Smooth muscle cell (in vitro differentiated cells): Measurements from ENCODE around the gene PRR29. TPM values are rescaled to one million over a fixed set of nuclear protein-coding genes. Genes with fewer than 3 reads are reported as not detected.

Experiments
- DNase-seq: peaks from one replicate; lab custom pipeline; 2025; ENCODE audit not compliant: unreplicated experiment; lab: John Stamatoyannopoulos, UW
- H2AFZ ChIP-seq: fragments of 200-600 bp; sonication (generic); 2 replicates; pipeline ENCODE4 v1.6.0; 2016; ENCODE audit warnings: antibody characterized with exemption, low read depth, mild to moderate bottlenecking
- H3F3A ChIP-seq: fragments of 200-600 bp; sonication (generic); 2 replicates; pipeline ENCODE4 v1.6.0; 2017; ENCODE audit warnings: antibody characterized with exemption, low read depth
- H3K27ac ChIP-seq: fragments of 200-600 bp; sonication (generic); 2 replicates; pipeline ENCODE4 v1.5.1; 2016; ENCODE audit warnings: low read depth, mild to moderate bottlenecking
- H3K27me3 ChIP-seq: fragments of 200-600 bp; sonication (generic); 2 replicates; pipeline ENCODE4 v1.6.1; 2016; ENCODE audit warnings: low read depth, mild to moderate bottlenecking
- H3K36me3 ChIP-seq: fragments of 200-600 bp; sonication (generic); 2 replicates; pipeline ENCODE4 v1.5.1; 2016; ENCODE audit warnings: low read depth
- H3K4me1 ChIP-seq: fragments of 200-600 bp; sonication (generic); 2 replicates; pipeline ENCODE4 v1.5.1; 2016; ENCODE audit warnings: low read depth
- H3K4me2 ChIP-seq: fragments of 200-600 bp; sonication (generic); 2 replicates; pipeline ENCODE4 v1.6.0; 2016; ENCODE audit warnings: mild to moderate bottlenecking
- H3K4me3 ChIP-seq: fragments of 200-600 bp; sonication (generic); 2 replicates; pipeline ENCODE4 v1.5.1; 2016; ENCODE audit warnings: mild to moderate bottlenecking
- H3K79me2 ChIP-seq: fragments of 200-600 bp; sonication (generic); 2 replicates; pipeline ENCODE4 v1.6.0; 2016; ENCODE audit warnings: low read depth, mild to moderate bottlenecking
- H3K9ac ChIP-seq: fragments of 200-600 bp; sonication (generic); 2 replicates; pipeline ENCODE4 v1.6.0; 2016; ENCODE audit warnings: low read depth
- H3K9me3 ChIP-seq: fragments of 200-600 bp; sonication (generic); replicated peaks from 2 replicates; pipeline ENCODE4 v1.5.1; 2016; ENCODE audit warnings: low read depth
- H4K20me1 ChIP-seq: fragments of 200-600 bp; sonication (generic); 2 replicates; pipeline ENCODE4 v1.6.0; 2016; ENCODE audit warnings: low read depth
- CTCF ChIP-seq: fragments of 200-600 bp; sonication (generic); IDR thresholded peaks from 2 replicates; pipeline ENCODE4 v1.5.1; 2017; ENCODE audit warnings: borderline replicate concordance, mild to moderate bottlenecking, antibody characterized with exemption; ENCODE audit not compliant: insufficient read depth, poor library complexity, severe bottlenecking
- WGBS: methylation state at CpG from one replicate; pipeline ENCODE4 v1.1.7; 2016; ENCODE audit warnings: low lambda C conversion rate; 5-methylcytosine and 5-hydroxymethylcytosine counted together
- polyA plus RNA-seq: library from polyadenylated mRNA; unstranded; fragments of >200 nt; fragmentation: Nextera tagmentation; extraction: Ambion mirVana; gene quantifications from 2 replicates; pipeline ENCODE4 v1.2.1, GENCODE V29; 2016
- total RNA-seq: library from RNA; depleted of rRNA; stranded (reverse); fragments of >200 nt; gene quantifications from 2 replicates; pipeline ENCODE4 v1.2.3, GENCODE V29; 2014

Gene PRR29
- total and polyA plus RNA-seq, 2 experiments from 2014 or later, result 0.58 TPM; not detected in 1

- Histone ChIP-seq H3K9me3 (no peaks in the 10 kb centered on the region), H3K4me1 (no peaks in the 10 kb centered on the region), H3F3A (no peaks in the 10 kb centered on the region), H2AFZ (no peak overlapping the region), H3K9ac (no peak overlapping the region), H3K4me2 (peak overlapping the region; percentile 68), H3K79me2 (no peaks in the 10 kb centered on the region), H4K20me1 (no peaks in the 10 kb centered on the region), H3K36me3 (no peaks in the 10 kb centered on the region), H3K4me3 (no peak overlapping the region), H3K27me3 (peaks cover 3% of the 10 kb centered on the region), H3K27ac (no peak overlapping the region)
- DNase-seq, result peak; percentile 7
- peak; percentile 92 for TF ChIP-seq CTCF
- 13% methylated on average over 21 of the region's 21 CpGs for WGBS
Observed at GRCh38 chr17:64025732-64026294, 27.7 kb downstream of the PRR29 start.

- TF ChIP-seq CTCF, result peak; percentile 75
- Histone ChIP-seq H3K36me3 (no peaks in the 10 kb centered on the region), H3K4me2 (no peak overlapping the region), H2AFZ (no peak overlapping the region), H3K9me3 (no peaks in the 10 kb centered on the region), H3F3A (no peaks in the 10 kb centered on the region), H3K27ac (no peak overlapping the region), H3K4me1 (no peaks in the 10 kb centered on the region), H4K20me1 (no peaks in the 10 kb centered on the region), H3K4me3 (no peak overlapping the region), H3K9ac (no peak overlapping the region), H3K79me2 (no peaks in the 10 kb centered on the region), H3K27me3 (peaks cover 3% of the 10 kb centered on the region)
- WGBS, result 26% methylated on average over 3 of the region's 3 CpGs
- DNase-seq, result peak; percentile 6
Observed at GRCh38 chr17:64028874-64029464, 30.8 kb downstream of the PRR29 start.

GRCh38 chr17:64032081-64032480 lies 33.9 kb downstream of the PRR29 start:
- Histone ChIP-seq H3K79me2 (no peaks in the 10 kb centered on the region), H3K9ac (no peak overlapping the region), H4K20me1 (no peaks in the 10 kb centered on the region), H3K4me3 (no peak overlapping the region), H3K27me3 (no peaks in the 10 kb centered on the region), H3K4me1 (no peaks in the 10 kb centered on the region), H3K27ac (no peak overlapping the region), H3K4me2 (no peak overlapping the region), H3F3A (no peaks in the 10 kb centered on the region), H3K9me3 (no peaks in the 10 kb centered on the region), H3K36me3 (no peaks in the 10 kb centered on the region), H2AFZ (no peak overlapping the region)
- TF ChIP-seq CTCF, result no peak
- no peak for DNase-seq
- WGBS, result 18% methylated on average over 4 of the region's 4 CpGs
